Thyroid gland (tissue), 4 donors: Measurements from ENCODE around the gene SH3BGRL3. TPM values are rescaled to one million over a fixed set of nuclear protein-coding genes. Genes with fewer than 3 reads are reported as not detected.
"Not testable (repeated sequence)": the region's sequence is repeated elsewhere in the genome, so short reads cannot be mapped to it uniquely, and the experiment has no call there.

Experiments used
- DNase-seq, 2 donors: peaks; one replicate each; pipeline ENCODE4 v3.0.0-alpha.2; 2019
- H3K27ac ChIP-seq, 3 donors: fragments of 200-600 bp; sonication (generic); 1 replicate in 2 of 3; 2 replicates in 1 of 3; pipeline ENCODE4 v1.5.1; 2016 to 2019; ENCODE audit warnings: mild to moderate bottlenecking in 1 of 3, moderate library complexity in 1 of 3
- H3K27me3 ChIP-seq: fragments of 200-600 bp; sonication (generic); one replicate; pipeline ENCODE4 v1.5.1; 2019
- H3K36me3 ChIP-seq, 2 donors: fragments of 200-600 bp; sonication (generic); one replicate each; pipeline ENCODE4 v1.5.1; 2016 to 2019
- H3K4me1 ChIP-seq, 2 donors: fragments of 200-600 bp; sonication (generic); one replicate each; pipeline ENCODE4 v1.5.1; 2017 to 2019
- H3K4me3 ChIP-seq, 3 donors: fragments of 200-600 bp; sonication (generic); replicated peaks in 1 of 3; 1 replicate in 2 of 3; 2 replicates in 1 of 3; pipeline ENCODE4 v1.5.1; 2016; ENCODE audit warnings: mild to moderate bottlenecking in 1 of 3
- H3K9me3 ChIP-seq: fragments of 200-600 bp; sonication (generic); one replicate; pipeline ENCODE4 v1.5.1; 2017
- CTCF ChIP-seq, 6 experiments: fragments of 200-600 bp in 3 of 6; fragments of 450-650 bp in 3 of 6; sonication (generic) in 3 of 6; IDR thresholded peaks; one replicate each; pipeline ENCODE4 v1.5.1; 2016 to 2019; ENCODE audit warnings: antibody characterized with exemption in 6 of 6, mild to moderate bottlenecking in 2 of 6, inconsistent platforms in 1 of 6, moderate library complexity in 1 of 6
- POLR2A ChIP-seq, 2 donors: fragments of 450-650 bp; IDR thresholded peaks; one replicate each; pipeline ENCODE4 v1.6.1; 2017; ENCODE audit warnings: antibody characterized with exemption in 2 of 2, mild to moderate bottlenecking in 2 of 2, moderate library complexity in 1 of 2
- WGBS, 2 donors: methylation state at CpG; one replicate each; pipeline ENCODE4 v1.1.5; 2017; 5-methylcytosine and 5-hydroxymethylcytosine counted together
- intact Hi-C: fragments of 100-400 bp; cut with DNase I; formaldehyde crosslinking; loops from one replicate; pipeline ENCODE4 v1.15.1; 2023
- total RNA-seq, 4 donors: library from RNA; depleted of rRNA; stranded (reverse); fragments of >200 nt; gene quantifications; one replicate each; pipeline ENCODE4 v1.2.3, GENCODE V29; 2016

SH3BGRL3 gene
- total RNA-seq, 4 donors from 2014 or later = 18.8 to 58.2 (median 37.4) TPM

DNA sequence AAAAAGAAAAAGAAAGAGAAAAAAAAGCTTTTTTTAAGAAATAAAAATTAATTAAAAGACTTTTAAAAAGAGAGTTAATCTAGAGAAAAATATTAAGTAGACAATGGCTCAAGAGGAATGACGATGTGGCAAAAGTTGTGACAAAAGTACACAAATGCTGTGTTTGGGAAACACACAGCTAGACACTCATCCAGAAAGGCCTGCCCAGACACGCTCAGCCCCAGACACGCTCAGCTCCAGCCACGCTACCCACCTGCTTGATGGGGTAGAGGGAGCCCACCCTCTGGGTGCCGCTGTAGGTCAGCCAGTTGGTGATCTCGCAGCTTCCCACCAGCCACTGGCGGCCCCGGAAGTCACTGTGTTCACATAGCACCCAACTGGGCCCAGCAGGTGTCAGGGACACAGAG is 48.1 kb downstream of the SH3BGRL3 start:
- Histone ChIP-seq H3K9me3 (no peaks in the 10 kb centered on the region), H3K36me3 (no peaks in the 10 kb centered on the region), H3K27me3 (no peaks in the 10 kb centered on the region), H3K27ac (no peak overlapping the region), H3K4me3 (no peak overlapping the region), H3K4me1 (no peaks in the 10 kb centered on the region)
- intact Hi-C loops = no loop called here
- TF ChIP-seq POLR2A (IDR thresholded peaks at IDR 0.05) (no peak), CTCF (IDR thresholded peaks at IDR 0.05) (no peak)
- WGBS, 2 donors = 77 to 87% methylated on average over 8 of the region's 8 CpGs
- DNase-seq = no peak

DNA sequence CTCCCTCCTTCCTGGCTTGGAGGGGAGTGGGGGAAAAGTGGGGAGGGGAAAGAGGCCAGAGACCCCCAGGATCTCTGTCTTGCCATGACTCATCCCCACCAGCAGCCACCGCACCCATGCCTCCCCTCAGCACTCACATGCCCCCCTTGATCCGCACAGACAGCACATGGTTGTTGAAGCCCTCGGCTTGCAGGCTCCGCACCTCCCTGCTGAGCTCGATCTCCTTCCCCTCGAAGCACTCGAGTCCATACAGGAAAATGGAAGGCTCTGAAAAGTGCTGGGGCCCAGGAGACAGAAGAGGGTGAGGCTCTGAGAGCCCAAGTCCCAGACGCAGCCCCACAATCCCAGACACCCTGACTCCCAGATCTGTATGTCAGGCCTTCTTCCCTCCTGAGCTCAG is 48.7 kb downstream of the SH3BGRL3 start:
- H3K4me1 ChIP-seq = no peaks in the 10 kb centered on the region
- H3K36me3 ChIP-seq = no peaks in the 10 kb centered on the region
- intact Hi-C loops = no loop called here
- no peak for DNase-seq
- no peaks in the 10 kb centered on the region for H3K27me3 ChIP-seq
- 79 to 84% methylated on average over 8 of the region's 8 CpGs for WGBS, 2 donors
- no peak for TF ChIP-seq POLR2A (IDR thresholded peaks at IDR 0.05)
- TF ChIP-seq CTCF (IDR thresholded peaks at IDR 0.05) = no peak
- H3K4me3 ChIP-seq = no peak overlapping the region
- H3K9me3 ChIP-seq = no peaks in the 10 kb centered on the region
- no peak overlapping the region for H3K27ac ChIP-seq

DNA sequence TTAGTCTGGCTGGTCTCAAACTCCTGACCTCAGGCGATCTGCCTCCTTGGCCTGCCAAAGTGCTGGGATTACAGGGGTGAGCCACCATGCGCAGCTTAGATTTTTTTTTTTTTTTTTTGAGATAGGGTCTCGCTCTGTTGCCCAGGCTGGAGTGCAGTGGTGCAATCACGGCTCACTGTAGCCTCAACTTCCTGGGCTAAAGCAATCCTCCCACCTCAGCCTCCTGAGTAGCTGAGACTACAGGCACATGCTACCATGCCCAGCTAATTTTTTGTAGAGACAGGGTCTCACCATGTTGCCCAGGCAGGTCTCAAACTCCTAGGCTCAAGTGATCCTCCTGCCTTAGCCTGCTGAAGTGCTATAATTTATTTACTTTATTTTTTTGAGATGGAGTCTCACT is 49.5 kb downstream of the SH3BGRL3 start:
- intact Hi-C loops = not testable (repeated sequence)

GRCh38 chr1:26330276-26330675 is 50.4 kb downstream of the SH3BGRL3 start:
- DNase-seq = no peak
- WGBS, 2 donors = 89 to 93% methylated on average over 5 of the region's 5 CpGs
- H3K4me1 ChIP-seq = peaks cover 0 to 1% of the 10 kb centered on the region in 2 donors
- TF ChIP-seq POLR2A (IDR thresholded peaks at IDR 0.05) = no peak
- TF ChIP-seq CTCF (IDR thresholded peaks at IDR 0.05) = no peak
- H3K9me3 ChIP-seq = no peaks in the 10 kb centered on the region
- H3K4me3 ChIP-seq = no peak overlapping the region
- H3K27ac ChIP-seq = no peak overlapping the region
- no peaks in the 10 kb centered on the region for H3K27me3 ChIP-seq
- no peaks in the 10 kb centered on the region for H3K36me3 ChIP-seq
- intact Hi-C loops = no loop called here

More for the DNA sequence above, 49.5 kb downstream of the SH3BGRL3 start:
- not testable (repeated sequence) for H3K9me3 ChIP-seq, H3K27ac ChIP-seq, DNase-seq, H3K4me1 ChIP-seq, H3K36me3 ChIP-seq, H3K27me3 ChIP-seq, H3K4me3 ChIP-seq
- WGBS, 2 donors = 94 to 98% methylated on average over 4 of the region's 4 CpGs

Other genes starting within 250 kb of the SH3BGRL3 start
- 10 to 100 TPM; 12.5 to 55.9 (median 43.4) TPM for gene SLC30A2, start 234.0 kb upstream of the SH3BGRL3 start, total RNA-seq
- 1 to 10 TPM in 1 of 4 donors, under 1 TPM in 1, not detected in 2; 0.39 to 1.5 TPM for gene TRIM63, start 212.5 kb upstream of the SH3BGRL3 start, total RNA-seq
- gene PDIK1L, start 168.3 kb upstream of the SH3BGRL3 start, total RNA-seq = 10 to 100 TPM; 24.2 to 39.0 (median 25.5) TPM
- 10 to 100 TPM in 1 of 4 donors, 1 to 10 TPM in 3; 3.5 to 15.6 (median 6.8) TPM for gene FAM110D, start 121.0 kb upstream of the SH3BGRL3 start, total RNA-seq
- gene C1orf232, start 111.1 kb upstream of the SH3BGRL3 start, total RNA-seq = not detected
- gene ZNF593, start 110.2 kb upstream of the SH3BGRL3 start, total RNA-seq = 10 to 100 TPM; 18.3 to 65.8 (median 27.3) TPM
- under 1 TPM in 1 of 4 donors, not detected in 3; 0.33 TPM for gene ZNF593OS, start 108.3 kb upstream of the SH3BGRL3 start, total RNA-seq
- gene CNKSR1, start 102.6 kb upstream of the SH3BGRL3 start, total RNA-seq = 10 to 100 TPM; 20.0 to 81.2 (median 31.6) TPM
- gene CATSPER4, start 89.5 kb upstream of the SH3BGRL3 start, total RNA-seq = not detected
- 10 to 100 TPM; 16.0 to 27.0 (median 17.0) TPM for gene CEP85, start 45.9 kb upstream of the SH3BGRL3 start, total RNA-seq
- 10 to 100 TPM; 23.9 to 35.4 (median 30.2) TPM for gene UBXN11, start 26.6 kb downstream of the SH3BGRL3 start, total RNA-seq
- 10 to 100 TPM in 1 of 4 donors, 1 to 10 TPM in 1, not detected in 2; 3.0 to 12.3 TPM for gene CD52, start 37.9 kb downstream of the SH3BGRL3 start, total RNA-seq
- not detected for gene CRYBG2, start 74.0 kb downstream of the SH3BGRL3 start, total RNA-seq
- gene ZNF683, start 92.7 kb downstream of the SH3BGRL3 start, total RNA-seq = under 1 TPM in 1 of 4 donors, not detected in 3; 0.59 TPM
- not detected for gene LIN28A, start 130.7 kb downstream of the SH3BGRL3 start, total RNA-seq
- 10 to 100 TPM; 36.5 to 66.7 (median 52.0) TPM for gene DHDDS, start 152.2 kb downstream of the SH3BGRL3 start, total RNA-seq
- gene HMGN2, start 192.4 kb downstream of the SH3BGRL3 start, total RNA-seq = 100 to 1,000 TPM; 277 to 411 (median 319) TPM
- gene RPS6KA1, start 249.7 kb downstream of the SH3BGRL3 start, total RNA-seq = 10 to 100 TPM; 55.8 to 98.6 (median 76.3) TPM